Endodermal cell (in vitro differentiated cells): ENCODE measurements around the gene DQX1. TPM values are rescaled to one million over a fixed set of nuclear protein-coding genes. Genes with fewer than 3 reads are reported as not detected.

Source experiments
- DNase-seq: peaks from one replicate; pipeline ENCODE4 v3.0.0-alpha.2; 2017
- H3K27ac ChIP-seq: 2 replicates; pipeline ENCODE4 v1.5.1; 2013; ENCODE audit warnings: mild to moderate bottlenecking, low read depth, low read length, moderate library complexity
- H3K27me3 ChIP-seq: 2 replicates; pipeline ENCODE4 v1.6.1; 2013; ENCODE audit warnings: mild to moderate bottlenecking, low read length, moderate library complexity; ENCODE audit not compliant: insufficient read depth, control insufficient read depth, poor library complexity, severe bottlenecking
- H3K36me3 ChIP-seq: 2 replicates; pipeline ENCODE4 v1.7.0; 2013; ENCODE audit warnings: mild to moderate bottlenecking, low read length, moderate library complexity; ENCODE audit not compliant: control insufficient read depth, insufficient read depth
- H3K4me1 ChIP-seq: one replicate; pipeline ENCODE4 v1.7.0; 2013; ENCODE audit warnings: low read length; ENCODE audit not compliant: control insufficient read depth, insufficient read depth
- H3K4me3 ChIP-seq: 2 replicates; pipeline ENCODE4 v1.5.1; 2013; ENCODE audit warnings: mild to moderate bottlenecking, low read length, moderate library complexity
- H3K9ac ChIP-seq: 2 replicates; pipeline ENCODE4 v1.6.1; 2013; ENCODE audit warnings: mild to moderate bottlenecking, low read length, moderate library complexity; ENCODE audit not compliant: poor library complexity, severe bottlenecking; ENCODE audit errors: extremely low read depth
- H3K9me3 ChIP-seq: 2 replicates; pipeline ENCODE4 v1.6.1; 2013; ENCODE audit warnings: mild to moderate bottlenecking, low read length, moderate library complexity; ENCODE audit not compliant: control insufficient read depth
- H3K27ac Mint-ChIP-seq: 2 replicates; pipeline ENCODE4 v1.8.0; 2020; ENCODE audit warnings: mixed read lengths
- H3K27me3 Mint-ChIP-seq: 2 replicates; pipeline ENCODE4 v1.8.0; 2021; ENCODE audit warnings: mild to moderate bottlenecking, mixed read lengths; ENCODE audit not compliant: insufficient read depth
- H3K36me3 Mint-ChIP-seq: 2 replicates; pipeline ENCODE4 v1.8.0; 2020; ENCODE audit warnings: low read depth, mixed read lengths
- H3K4me1 Mint-ChIP-seq: 2 replicates; pipeline ENCODE4 v1.8.0; 2020; ENCODE audit warnings: mixed read lengths
- H3K4me3 Mint-ChIP-seq: 2 replicates; pipeline ENCODE4 v1.8.0; 2020; ENCODE audit warnings: mild to moderate bottlenecking, moderate library complexity, mixed read lengths
- H3K9me3 Mint-ChIP-seq: 2 replicates; pipeline ENCODE4 v1.8.0; 2020; ENCODE audit warnings: mild to moderate bottlenecking, mixed read lengths
- WGBS, 2 experiments: methylation state at CpG; one replicate each; pipeline versions ENCODE4 v1.1.5 to v1.1.7; 2013; ENCODE audit warnings: missing lambda C conversion rate in 2 of 2, mixed read lengths in 1 of 2; ENCODE audit not compliant: insufficient coverage in 1 of 2, insufficient read length in 1 of 2; 5-methylcytosine and 5-hydroxymethylcytosine counted together
- total RNA-seq, 2 donors: library from RNA; stranded (reverse); fragmentation: NEBNext Ultra II Directional in 1 of 2; extraction: Animal tissue kit (Norgen Biotek cat#: 25700) in 1 of 2; gene quantifications; 2 replicates in 1 of 2; 3 replicates in 1 of 2; pipeline ENCODE4 v1.2.1, GENCODE V29; 2021
- TF ChIP-seq, protein P1 (sequence below): fragments of 200-600 bp; sonication (generic); conservative IDR thresholded peaks from 2 replicates; pipeline ENCODE4 v1.5.0; 2021; ENCODE audit warnings: antibody characterized with exemption, mild to moderate bottlenecking

The DQX1 gene
- total RNA-seq, 2 donors from 2014 or later = 0.93 to 1.1 TPM

DNA sequence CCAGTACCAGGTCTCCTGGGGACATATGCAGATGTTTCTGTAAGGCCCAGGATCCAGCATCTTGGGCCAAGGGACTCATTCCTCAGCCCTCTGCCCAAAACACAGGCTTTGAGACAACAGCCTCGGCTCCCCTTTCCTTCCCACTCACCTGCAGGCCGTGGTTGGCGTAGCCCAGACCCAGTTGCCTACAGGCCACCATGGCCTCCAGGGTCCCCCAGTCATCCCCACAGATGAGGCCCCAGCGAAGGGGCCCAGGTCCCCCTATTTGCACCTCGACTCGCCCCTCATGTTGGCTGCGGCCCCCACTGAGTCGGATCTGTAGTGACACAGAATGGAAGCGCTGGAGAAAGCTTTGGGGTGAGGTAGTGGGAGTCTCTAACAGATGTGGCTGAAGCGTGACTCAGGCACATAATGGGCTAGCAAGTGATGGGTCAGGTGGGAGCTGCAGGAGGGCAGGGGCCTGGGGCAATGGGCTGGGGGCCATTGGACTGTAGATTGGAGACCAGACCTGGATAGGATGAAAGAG lies 9.5 kb upstream of the DQX1 start:
- TF ChIP-seq, protein P1, sequence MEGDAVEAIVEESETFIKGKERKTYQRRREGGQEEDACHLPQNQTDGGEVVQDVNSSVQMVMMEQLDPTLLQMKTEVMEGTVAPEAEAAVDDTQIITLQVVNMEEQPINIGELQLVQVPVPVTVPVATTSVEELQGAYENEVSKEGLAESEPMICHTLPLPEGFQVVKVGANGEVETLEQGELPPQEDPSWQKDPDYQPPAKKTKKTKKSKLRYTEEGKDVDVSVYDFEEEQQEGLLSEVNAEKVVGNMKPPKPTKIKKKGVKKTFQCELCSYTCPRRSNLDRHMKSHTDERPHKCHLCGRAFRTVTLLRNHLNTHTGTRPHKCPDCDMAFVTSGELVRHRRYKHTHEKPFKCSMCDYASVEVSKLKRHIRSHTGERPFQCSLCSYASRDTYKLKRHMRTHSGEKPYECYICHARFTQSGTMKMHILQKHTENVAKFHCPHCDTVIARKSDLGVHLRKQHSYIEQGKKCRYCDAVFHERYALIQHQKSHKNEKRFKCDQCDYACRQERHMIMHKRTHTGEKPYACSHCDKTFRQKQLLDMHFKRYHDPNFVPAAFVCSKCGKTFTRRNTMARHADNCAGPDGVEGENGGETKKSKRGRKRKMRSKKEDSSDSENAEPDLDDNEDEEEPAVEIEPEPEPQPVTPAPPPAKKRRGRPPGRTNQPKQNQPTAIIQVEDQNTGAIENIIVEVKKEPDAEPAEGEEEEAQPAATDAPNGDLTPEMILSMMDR = no peak
- Mint-ChIP-seq H3K4me1 (peaks cover 11% of the 10 kb centered on the region), H3K4me3 (no peak overlapping the region), H3K27me3 (peaks cover 2% of the 10 kb centered on the region), H3K36me3 (peaks cover 13% of the 10 kb centered on the region), H3K9me3 (no peaks in the 10 kb centered on the region), H3K27ac (no peak overlapping the region)
- Histone ChIP-seq H3K4me3 (no peak overlapping the region), H3K36me3 (peaks cover 9% of the 10 kb centered on the region), H3K4me1 (no peaks in the 10 kb centered on the region), H3K9me3 (no peaks in the 10 kb centered on the region), H3K27ac (no peak overlapping the region), H3K27me3 (no peaks in the 10 kb centered on the region), H3K9ac (no peak overlapping the region)
- 96 to 100% methylated on average over 4 to 10 of the region's 10 CpGs for WGBS, 2 experiments
- DNase-seq = no peak

GRCh38 chr2:74534411-74534810 lies 8.4 kb upstream of the DQX1 start:
- Histone ChIP-seq H3K4me3 (no peak overlapping the region), H3K27me3 (no peaks in the 10 kb centered on the region), H3K36me3 (peaks cover 9% of the 10 kb centered on the region), H3K27ac (no peak overlapping the region), H3K9ac (no peak overlapping the region), H3K4me1 (no peaks in the 10 kb centered on the region), H3K9me3 (no peaks in the 10 kb centered on the region)
- peaks cover 11% of the 10 kb centered on the region for H3K4me1 Mint-ChIP-seq
- H3K36me3 Mint-ChIP-seq = peaks cover 13% of the 10 kb centered on the region
- TF ChIP-seq, protein P1 = no peak
- H3K4me3 Mint-ChIP-seq = no peak overlapping the region
- H3K27ac Mint-ChIP-seq = no peak overlapping the region
- peaks cover 2% of the 10 kb centered on the region for H3K27me3 Mint-ChIP-seq
- DNase-seq = no peak
- no peaks in the 10 kb centered on the region for H3K9me3 Mint-ChIP-seq
- WGBS, 2 experiments = 94 to 100% methylated on average over 4 to 12 of the region's 12 CpGs

DNA sequence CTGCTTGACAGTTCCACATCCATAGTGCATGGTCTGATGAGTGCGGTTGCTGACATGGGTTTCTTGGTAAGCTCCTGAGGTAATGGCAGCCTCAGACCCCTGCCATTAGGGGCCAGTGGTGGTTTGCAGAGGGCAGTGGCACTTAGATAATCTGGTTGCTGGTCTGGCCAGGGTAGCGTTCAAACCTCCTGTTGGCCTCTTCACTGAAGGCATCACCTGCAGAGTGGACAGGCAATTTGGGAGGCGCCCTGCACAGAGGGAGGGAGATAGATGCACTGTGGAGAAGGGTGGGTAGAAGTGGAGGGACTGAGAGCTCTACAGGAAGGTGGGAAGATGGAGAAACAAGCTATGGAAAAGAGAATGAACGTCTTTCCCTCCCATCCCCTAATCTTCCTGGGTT lies 7.4 kb upstream of the DQX1 start:
- WGBS, 2 experiments = 93 to 94% methylated on average over 2 to 4 of the region's 4 CpGs
- Histone ChIP-seq H3K4me3 (no peak overlapping the region), H3K27ac (no peak overlapping the region), H3K9me3 (no peaks in the 10 kb centered on the region), H3K9ac (no peak overlapping the region), H3K27me3 (no peaks in the 10 kb centered on the region), H3K36me3 (peaks cover 9% of the 10 kb centered on the region), H3K4me1 (no peaks in the 10 kb centered on the region)
- Mint-ChIP-seq H3K27ac (no peak overlapping the region), H3K4me3 (no peak overlapping the region), H3K27me3 (peaks cover 1% of the 10 kb centered on the region), H3K36me3 (peaks cover 13% of the 10 kb centered on the region), H3K4me1 (peaks cover 11% of the 10 kb centered on the region), H3K9me3 (no peaks in the 10 kb centered on the region)
- TF ChIP-seq, protein P1 = no peak
- no peak for DNase-seq
